Iris pigment epithelial cell (primary cell): ENCODE measurements around the gene ZNF683.
A peak's percentile ranks its signal among the peaks of the same experiment; 100 is the strongest.
"Not testable (repeated sequence)": the region's sequence is repeated elsewhere in the genome, so short reads cannot be mapped to it uniquely, and the experiment has no call there.

Experiments used
- DNase-seq: peaks from one replicate; pipeline ENCODE4 v3.0.0-alpha.2; 2011; ENCODE audit warnings: low read depth

The ZNF683 gene

DNA sequence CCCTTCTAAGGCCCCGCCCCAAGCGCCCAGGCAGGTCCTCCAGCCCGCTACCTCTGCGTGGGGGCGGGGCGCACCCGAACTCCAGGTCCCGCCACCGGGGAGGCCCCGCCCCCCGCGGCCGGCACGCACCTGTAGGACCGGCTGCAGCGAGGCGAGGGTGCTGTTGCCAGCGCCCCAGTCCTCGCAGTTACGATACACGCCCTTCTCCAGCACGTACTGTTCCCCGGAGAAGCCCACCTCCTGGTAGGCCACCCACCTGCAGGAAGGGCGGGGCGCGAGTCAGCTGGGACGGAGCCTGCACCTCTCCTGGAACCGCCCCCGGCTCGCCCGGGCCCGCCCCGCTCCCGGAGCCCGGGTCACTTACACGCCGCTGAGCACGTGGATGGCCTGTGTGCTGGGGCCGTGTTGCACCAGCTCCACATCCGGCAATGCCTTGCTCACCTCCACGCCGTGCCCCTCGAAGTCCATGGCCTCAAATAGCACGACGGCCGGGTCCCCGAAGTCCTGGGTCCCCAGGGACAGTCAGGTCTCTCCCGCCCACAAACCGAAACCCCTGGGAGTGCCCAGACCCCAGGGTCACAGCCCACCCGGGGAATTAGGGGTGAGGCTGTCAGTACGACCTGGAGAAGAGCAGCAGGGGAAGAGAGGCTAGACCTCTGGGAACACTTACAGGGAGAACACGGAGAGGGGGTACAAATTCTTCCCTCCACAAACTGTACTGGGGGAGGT lies 35.9 kb downstream of the ZNF683 start:
- DNase-seq: no peak

GRCh38 chr1:26335774-26336476 lies 36.6 kb downstream of the ZNF683 start:
- no peak for DNase-seq

DNA sequence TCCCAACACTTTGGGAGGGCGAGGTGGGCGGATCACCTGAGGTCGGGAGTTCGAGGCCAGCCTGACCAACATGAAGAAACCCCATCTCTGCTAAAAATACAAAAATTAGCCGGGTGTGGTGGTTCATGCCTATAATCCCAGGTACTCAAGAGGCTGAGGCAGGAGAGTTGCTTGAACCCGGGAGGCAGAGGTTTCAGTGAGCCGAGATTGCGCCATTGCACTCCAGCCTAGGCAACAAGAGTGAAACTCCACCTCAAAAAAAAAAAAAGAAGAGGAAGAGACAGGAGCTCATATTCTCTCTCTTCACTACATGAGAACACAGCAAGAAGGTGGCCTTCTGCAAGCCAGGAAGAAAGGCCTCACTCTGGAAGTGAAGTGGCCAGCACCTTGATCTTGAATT lies 39.2 kb downstream of the ZNF683 start:
- DNase-seq: not testable (repeated sequence)

- no peak for DNase-seq
These were observed 42.3 kb downstream of the ZNF683 start for GRCh38 chr1:26330276-26330675.

DNA sequence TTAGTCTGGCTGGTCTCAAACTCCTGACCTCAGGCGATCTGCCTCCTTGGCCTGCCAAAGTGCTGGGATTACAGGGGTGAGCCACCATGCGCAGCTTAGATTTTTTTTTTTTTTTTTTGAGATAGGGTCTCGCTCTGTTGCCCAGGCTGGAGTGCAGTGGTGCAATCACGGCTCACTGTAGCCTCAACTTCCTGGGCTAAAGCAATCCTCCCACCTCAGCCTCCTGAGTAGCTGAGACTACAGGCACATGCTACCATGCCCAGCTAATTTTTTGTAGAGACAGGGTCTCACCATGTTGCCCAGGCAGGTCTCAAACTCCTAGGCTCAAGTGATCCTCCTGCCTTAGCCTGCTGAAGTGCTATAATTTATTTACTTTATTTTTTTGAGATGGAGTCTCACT lies 43.2 kb downstream of the ZNF683 start:
- not testable (repeated sequence) for DNase-seq

- no peak for DNase-seq
These were observed 44.0 kb downstream of the ZNF683 start for GRCh38 chr1:26328597-26328996.

DNA sequence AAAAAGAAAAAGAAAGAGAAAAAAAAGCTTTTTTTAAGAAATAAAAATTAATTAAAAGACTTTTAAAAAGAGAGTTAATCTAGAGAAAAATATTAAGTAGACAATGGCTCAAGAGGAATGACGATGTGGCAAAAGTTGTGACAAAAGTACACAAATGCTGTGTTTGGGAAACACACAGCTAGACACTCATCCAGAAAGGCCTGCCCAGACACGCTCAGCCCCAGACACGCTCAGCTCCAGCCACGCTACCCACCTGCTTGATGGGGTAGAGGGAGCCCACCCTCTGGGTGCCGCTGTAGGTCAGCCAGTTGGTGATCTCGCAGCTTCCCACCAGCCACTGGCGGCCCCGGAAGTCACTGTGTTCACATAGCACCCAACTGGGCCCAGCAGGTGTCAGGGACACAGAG lies 44.6 kb downstream of the ZNF683 start:
- no peak for DNase-seq

- DNase-seq: no peak
These were observed 48.0 kb downstream of the ZNF683 start for GRCh38 chr1:26324550-26324949.

DNA sequence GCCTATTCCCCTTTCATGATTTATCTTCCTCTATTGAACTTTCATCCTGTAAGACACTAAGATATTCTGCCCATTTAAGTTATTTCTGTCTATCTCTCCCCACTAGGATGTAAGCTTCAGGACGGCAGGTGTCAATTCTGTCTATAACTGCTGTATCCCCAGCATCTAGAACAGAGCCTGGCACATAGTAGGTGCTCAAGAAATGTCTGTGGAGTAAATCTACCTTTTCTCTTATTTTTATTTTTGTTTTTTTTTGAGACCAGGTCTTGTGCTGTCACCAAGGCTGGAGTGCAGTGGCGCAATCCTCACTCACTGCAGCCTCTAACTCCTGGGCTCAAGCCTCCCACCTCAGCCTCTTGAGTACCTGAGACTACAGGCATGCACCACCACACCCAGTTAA lies 49.2 kb downstream of the ZNF683 start:
- DNase-seq: no peak

DNA sequence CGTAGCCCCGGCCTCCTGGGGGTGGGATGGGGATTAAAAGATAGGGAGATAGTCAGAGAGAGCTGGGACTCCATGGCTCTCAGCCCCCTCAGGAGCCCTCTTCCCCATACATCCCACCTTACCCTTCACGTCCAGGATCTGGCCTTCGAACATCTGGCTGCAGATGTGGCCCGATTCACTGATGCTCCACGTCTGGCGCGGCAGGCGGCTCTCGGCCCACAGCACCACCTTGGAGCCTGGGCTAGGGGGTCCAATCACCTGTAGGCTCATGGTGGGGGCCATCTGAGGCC lies 50.6 kb downstream of the ZNF683 start:
- no peak for DNase-seq

- DNase-seq: peak; percentile 79
These were observed 51.1 kb downstream of the ZNF683 start for GRCh38 chr1:26321315-26322041.

GRCh38 chr1:26320896-26321295 lies 51.7 kb downstream of the ZNF683 start:
- no peak for DNase-seq

DNA sequence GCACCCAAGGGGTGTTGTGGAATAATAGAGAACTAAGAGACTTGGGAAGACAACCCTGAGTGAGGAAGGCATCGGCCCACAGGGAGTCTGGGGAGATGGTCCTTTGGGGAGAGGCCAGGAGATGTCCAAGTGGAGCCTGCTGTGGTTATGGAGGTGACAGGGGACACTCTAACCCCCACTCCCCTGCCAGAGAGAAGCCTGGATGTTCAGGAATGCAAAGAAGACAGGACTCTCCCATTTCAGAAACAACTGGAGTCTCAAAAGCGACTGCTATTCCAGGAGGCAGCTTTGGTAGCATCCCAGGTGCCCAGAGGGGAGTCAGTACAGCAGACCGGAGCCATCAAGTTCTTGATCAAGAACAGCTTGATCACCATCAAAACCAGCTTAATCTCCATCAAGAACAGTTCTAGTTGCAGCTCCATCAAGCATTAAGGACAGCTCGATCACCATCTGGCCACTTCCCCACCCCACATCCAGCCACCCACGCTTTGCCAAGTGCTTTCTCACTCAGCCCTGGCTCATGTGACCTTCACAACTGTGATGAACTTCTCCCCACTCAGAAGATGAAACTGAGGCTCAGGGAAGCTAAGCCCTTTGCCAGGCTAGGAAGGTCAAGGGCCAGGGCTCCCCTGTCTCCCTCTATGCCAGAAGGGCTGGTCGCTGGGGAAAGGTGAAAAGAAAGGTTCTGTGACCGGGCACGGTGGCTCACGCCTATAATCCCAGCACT lies 54.0 kb downstream of the ZNF683 start:
- DNase-seq: no peak

GRCh38 chr1:26317612-26318337 lies 54.8 kb downstream of the ZNF683 start, which contains the start of gene CD52:
CD52 (plus strand) TSS chr1:26317958; CDS start chr1:26318018, 60 bp downstream.
- no peak for DNase-seq

DNA sequence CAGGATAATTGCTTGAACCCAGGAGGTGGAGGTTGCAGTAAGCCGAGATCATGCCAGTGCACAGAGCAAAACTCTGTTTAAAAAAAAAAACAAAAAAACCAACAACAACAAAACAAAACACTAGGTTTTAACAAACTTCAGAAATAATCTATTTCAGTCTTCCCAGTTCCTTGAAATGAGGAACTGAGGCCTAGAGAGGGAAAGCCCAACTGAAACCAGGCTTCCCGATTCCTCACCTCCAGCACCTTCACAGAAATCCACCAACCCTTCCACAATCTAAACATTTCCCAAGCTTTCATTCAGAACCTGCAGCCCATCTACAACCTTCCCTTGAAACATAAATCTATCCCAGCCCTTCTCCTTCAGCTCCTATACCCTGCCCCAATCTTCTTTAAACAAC lies 55.4 kb downstream of the ZNF683 start:
- no peak for DNase-seq

DNA sequence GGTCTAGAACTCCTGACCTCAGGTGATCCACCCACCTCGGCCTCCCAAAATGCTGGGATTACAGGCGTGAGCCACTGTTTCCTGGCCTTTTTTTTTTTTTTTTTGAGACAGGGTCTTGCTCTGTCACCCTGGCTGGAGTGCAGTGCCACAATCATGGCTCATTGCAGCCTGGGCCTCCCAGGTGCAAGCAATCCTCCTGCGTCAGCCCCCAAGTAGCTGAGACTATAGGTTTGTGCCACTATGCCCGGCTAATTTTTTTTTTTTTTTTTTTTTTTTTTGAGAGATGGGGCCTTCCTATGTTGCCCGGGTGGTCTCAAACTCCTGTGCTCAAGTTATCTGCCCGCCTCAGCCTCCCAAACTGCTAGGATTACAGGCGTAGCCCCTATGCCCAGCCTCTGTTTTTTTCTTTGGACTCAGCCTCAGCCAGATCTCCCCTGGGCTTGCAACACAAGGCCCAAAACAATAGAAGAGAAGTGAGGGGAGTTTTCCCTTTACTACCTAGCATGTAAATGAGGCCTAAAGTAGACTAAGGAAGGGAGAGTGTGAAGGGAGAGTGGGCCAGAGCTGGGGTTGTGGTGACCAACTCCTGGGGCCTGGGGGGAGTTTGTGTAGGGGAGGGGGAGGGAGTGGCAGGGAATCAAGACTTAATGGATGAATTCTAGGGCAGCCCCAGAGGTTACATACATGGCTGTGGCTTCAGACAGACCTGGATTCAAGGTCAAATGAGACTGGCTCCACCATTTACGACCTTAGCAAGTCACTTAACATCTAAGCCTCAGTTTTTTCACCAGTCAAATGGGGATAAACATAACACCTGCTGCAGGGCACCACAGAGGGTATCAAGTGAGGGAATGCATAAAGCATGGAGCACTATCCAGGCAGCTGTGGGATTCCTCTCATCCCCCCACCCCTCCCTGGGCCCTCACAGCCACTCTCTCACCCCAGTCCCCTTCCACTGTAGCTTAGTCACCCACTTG lies 56.4 kb downstream of the ZNF683 start:
- DNase-seq: no peak

- DNase-seq: no peak
These were observed 58.0 kb downstream of the ZNF683 start for GRCh38 chr1:26314501-26314900.
